H1 (cell line): ENCODE measurements around the gene TMEM151B. TPM values are rescaled to one million over a fixed set of nuclear protein-coding genes. Genes with fewer than 3 reads are reported as not detected.

Source experiments
- ATF2 ChIP-seq: IDR thresholded peaks from 2 replicates; pipeline ENCODE4 v1.6.1; 2012; ENCODE audit warnings: low read length, inconsistent platforms
- ATF3 ChIP-seq: IDR thresholded peaks from 2 replicates; pipeline ENCODE4 v1.6.1; 2011; ENCODE audit warnings: low read depth, mild to moderate bottlenecking, low read length; ENCODE audit not compliant: insufficient read depth
- BCL11A ChIP-seq, 2 experiments: IDR thresholded peaks; one replicate each; pipeline ENCODE4 v1.6.1; 2011; ENCODE audit warnings: low read depth in 2 of 2, low read length in 2 of 2, mild to moderate bottlenecking in 2 of 2
- CBX8 ChIP-seq: fragments of 300-800, 300-1000 bp; sonication (generic); IDR thresholded peaks from 2 replicates; pipeline ENCODE4 v1.7.1; 2016; ENCODE audit warnings: low read depth, low read length, borderline replicate concordance
- FOSL1 ChIP-seq: IDR thresholded peaks from 2 replicates; pipeline ENCODE4 v1.6.1; 2011; ENCODE audit warnings: mild to moderate bottlenecking, low read depth, low read length, moderate library complexity; ENCODE audit not compliant: insufficient read depth
- GABPA ChIP-seq: IDR thresholded peaks from 2 replicates; pipeline ENCODE4 v1.6.1; 2011; ENCODE audit warnings: mild to moderate bottlenecking, low read length, moderate library complexity, borderline replicate concordance; ENCODE audit not compliant: insufficient read depth
- HDAC2 ChIP-seq, 2 experiments: fragments of 300-600 bp in 1 of 2; sonication (generic) in 1 of 2; IDR thresholded peaks; 2 replicates each; pipeline ENCODE4 v1.6.1; 2011 to 2012; ENCODE audit warnings: low read depth in 2 of 2, low read length in 2 of 2, mild to moderate bottlenecking in 2 of 2, moderate library complexity in 2 of 2, borderline replicate concordance in 1 of 2, inconsistent platforms in 1 of 2
- JUN ChIP-seq: IDR thresholded peaks from 2 replicates; pipeline ENCODE4 v1.6.1; 2011; ENCODE audit warnings: low read depth, mild to moderate bottlenecking, improper control_type of control experiment, low read length
- KDM1A ChIP-seq: fragments of 200-600, 300-600 bp; sonication (generic); IDR thresholded peaks from 2 replicates; pipeline ENCODE4 v1.7.1; 2016; ENCODE audit warnings: mild to moderate bottlenecking, low read length, borderline replicate concordance
- MAFK ChIP-seq: IDR thresholded peaks from 2 replicates; pipeline ENCODE4 v1.6.1; 2012; ENCODE audit warnings: low read depth, mild to moderate bottlenecking, improper control_type of control experiment, low read length
- POU5F1 ChIP-seq: IDR thresholded peaks from 2 replicates; pipeline ENCODE4 v1.6.1; 2011; ENCODE audit warnings: low read depth, mild to moderate bottlenecking, low read length, moderate library complexity
- RAD21 ChIP-seq, 2 experiments: IDR thresholded peaks in 1 of 2; conservative IDR thresholded peaks in 1 of 2; 2 replicates each; pipeline ENCODE4 v1.6.1; 2011; ENCODE audit warnings: low read depth in 2 of 2, low read length in 2 of 2, improper control_type of control experiment in 1 of 2, inconsistent platforms in 1 of 2, mild to moderate bottlenecking in 1 of 2, moderate library complexity in 1 of 2
- RFX5 ChIP-seq: IDR thresholded peaks from 2 replicates; pipeline ENCODE4 v1.6.1; 2011; ENCODE audit warnings: low read depth, low read length, improper control_type of control experiment, borderline replicate concordance
- RXRA ChIP-seq: IDR thresholded peaks from 2 replicates; pipeline ENCODE4 v1.6.1; 2011; ENCODE audit warnings: low read depth, mild to moderate bottlenecking, low read length, moderate library complexity; ENCODE audit not compliant: insufficient read depth
- SAP30 ChIP-seq: fragments of 300-600 bp; sonication (generic); IDR thresholded peaks from 2 replicates; pipeline ENCODE4 v1.7.1; 2012; ENCODE audit warnings: low read length, moderate library complexity, mild to moderate bottlenecking, inconsistent platforms; ENCODE audit not compliant: insufficient read depth, insufficient replicate concordance
- SUZ12 ChIP-seq: fragments of 200-600 bp; sonication (generic); IDR thresholded peaks from 2 replicates; pipeline ENCODE4 v1.6.1; 2012; ENCODE audit warnings: mild to moderate bottlenecking, inconsistent platforms, low read length, moderate library complexity, mixed read lengths
- TAF1 ChIP-seq: IDR thresholded peaks from 2 replicates; pipeline ENCODE4 v1.6.1; 2011; ENCODE audit warnings: mild to moderate bottlenecking, low read depth, low read length
- TCF12 ChIP-seq: IDR thresholded peaks from 2 replicates; pipeline ENCODE4 v1.6.1; 2011; ENCODE audit warnings: low read depth, mild to moderate bottlenecking, low read length
- USF2 ChIP-seq: IDR thresholded peaks from 2 replicates; pipeline ENCODE4 v1.6.1; 2011; ENCODE audit warnings: low read length, improper control_type of control experiment
- YY1 ChIP-seq: IDR thresholded peaks from 2 replicates; pipeline ENCODE4 v1.6.1; 2011; ENCODE audit warnings: low read depth, mild to moderate bottlenecking, low read length
- polyA plus RNA-seq, 7 experiments: library from polyadenylated mRNA; depleted of rRNA in 3 of 7; stranded (reverse) in 5 of 7; unstranded in 2 of 7; fragments of >200 nt in 5 of 7; fragments of 200-250 nt in 2 of 7; gene quantifications; 1 replicate in 5 of 7; 2 replicates in 1 of 7; 4 replicates in 1 of 7; pipeline versions ENCODE4 v1.2.1 to v1.2.3, GENCODE V29; 2011 to 2013; ENCODE audit warnings: missing spikeins in 2 of 7, mixed read lengths in 2 of 7
- total RNA-seq: library from RNA; stranded (reverse); fragmentation: NEBNext Ultra II Directional; extraction: Animal tissue kit (Norgen Biotek cat#: 25700); gene quantifications from 2 replicates; pipeline ENCODE4 v1.2.1, GENCODE V29; 2021

The TMEM151B gene
- total and polyA plus RNA-seq, 2 of the 8 experiments (the other 6 are each of a cell fraction or from before 2014, with no cell fraction given) = 8.0 to 15.5 TPM

- TF ChIP-seq RAD21 (IDR thresholded peaks at IDR 0.05 in 1 of 2, conservative IDR thresholded peaks at IDR 0.05 in 1 of 2; ENCODE audit: low read depth in 2 of 2, low read length in 2 of 2) (peak; percentile 47 to 59; a peak in 3 of 4 replicates), ATF2 (peak; percentile 99), MAFK (no peak), POU5F1 (no peak), JUN (peak; percentile 82), HDAC2 (IDR thresholded peaks at IDR 0.05; ENCODE audit: borderline replicate concordance in 1 of 2, low read depth in 2 of 2, low read length in 2 of 2) (peak in 1 of 2 experiments; percentile 75; a peak in 1 of 4 replicates), RXRA (no peak), FOSL1 (no peak), SAP30 (no peak), KDM1A (no peak), CBX8 (no peak), TCF12 (no peak), BCL11A (IDR thresholded peaks at IDR 0.05; ENCODE audit: low read depth in 2 of 2, low read length in 2 of 2) (no peak), ATF3 (peak; percentile 83), RFX5 (no peak), SUZ12 (no peak), YY1 (peak; percentile 56; the same call in 1 of the 2 replicates), GABPA (peak; percentile 61; the same call in 1 of the 2 replicates), USF2 (no peak; the same call in 1 of the 2 replicates), TAF1 (peak; percentile 37; the same call in 1 of the 2 replicates)
Observed at GRCh38 chr6:44237813-44238433, 32.3 kb upstream of the TMEM151B start (continued).
